Smooth muscle cell (in vitro differentiated cells): ENCODE data around the gene CDH23. TPM values are rescaled to one million over a fixed set of nuclear protein-coding genes. Genes with fewer than 3 reads are reported as not detected.
A peak's percentile ranks its signal among the peaks of the same experiment; 100 is the strongest.

Experiments
- DNase-seq: peaks from one replicate; lab custom pipeline; 2025; ENCODE audit not compliant: unreplicated experiment; lab: John Stamatoyannopoulos, UW
- H2AFZ ChIP-seq: fragments of 200-600 bp; sonication (generic); 2 replicates; pipeline ENCODE4 v1.6.0; 2016; ENCODE audit warnings: antibody characterized with exemption, low read depth, mild to moderate bottlenecking
- H3F3A ChIP-seq: fragments of 200-600 bp; sonication (generic); 2 replicates; pipeline ENCODE4 v1.6.0; 2017; ENCODE audit warnings: antibody characterized with exemption, low read depth
- H3K27ac ChIP-seq: fragments of 200-600 bp; sonication (generic); 2 replicates; pipeline ENCODE4 v1.5.1; 2016; ENCODE audit warnings: low read depth, mild to moderate bottlenecking
- H3K27me3 ChIP-seq: fragments of 200-600 bp; sonication (generic); 2 replicates; pipeline ENCODE4 v1.6.1; 2016; ENCODE audit warnings: low read depth, mild to moderate bottlenecking
- H3K36me3 ChIP-seq: fragments of 200-600 bp; sonication (generic); 2 replicates; pipeline ENCODE4 v1.5.1; 2016; ENCODE audit warnings: low read depth
- H3K4me1 ChIP-seq: fragments of 200-600 bp; sonication (generic); 2 replicates; pipeline ENCODE4 v1.5.1; 2016; ENCODE audit warnings: low read depth
- H3K4me2 ChIP-seq: fragments of 200-600 bp; sonication (generic); 2 replicates; pipeline ENCODE4 v1.6.0; 2016; ENCODE audit warnings: mild to moderate bottlenecking
- H3K4me3 ChIP-seq: fragments of 200-600 bp; sonication (generic); 2 replicates; pipeline ENCODE4 v1.5.1; 2016; ENCODE audit warnings: mild to moderate bottlenecking
- H3K79me2 ChIP-seq: fragments of 200-600 bp; sonication (generic); 2 replicates; pipeline ENCODE4 v1.6.0; 2016; ENCODE audit warnings: low read depth, mild to moderate bottlenecking
- H3K9ac ChIP-seq: fragments of 200-600 bp; sonication (generic); 2 replicates; pipeline ENCODE4 v1.6.0; 2016; ENCODE audit warnings: low read depth
- H3K9me3 ChIP-seq: fragments of 200-600 bp; sonication (generic); replicated peaks from 2 replicates; pipeline ENCODE4 v1.5.1; 2016; ENCODE audit warnings: low read depth
- H4K20me1 ChIP-seq: fragments of 200-600 bp; sonication (generic); 2 replicates; pipeline ENCODE4 v1.6.0; 2016; ENCODE audit warnings: low read depth
- WGBS: methylation state at CpG from one replicate; pipeline ENCODE4 v1.1.7; 2016; ENCODE audit warnings: low lambda C conversion rate; 5-methylcytosine and 5-hydroxymethylcytosine counted together
- polyA plus RNA-seq: library from polyadenylated mRNA; unstranded; fragments of >200 nt; fragmentation: Nextera tagmentation; extraction: Ambion mirVana; gene quantifications from 2 replicates; pipeline ENCODE4 v1.2.1, GENCODE V29; 2016
- total RNA-seq: library from RNA; depleted of rRNA; stranded (reverse); fragments of >200 nt; gene quantifications from 2 replicates; pipeline ENCODE4 v1.2.3, GENCODE V29; 2014
- TF ChIP-seq, protein P1 (sequence below): fragments of 200-600 bp; sonication (generic); IDR thresholded peaks from 2 replicates; pipeline ENCODE4 v1.5.1; 2017; ENCODE audit warnings: borderline replicate concordance, mild to moderate bottlenecking, antibody characterized with exemption; ENCODE audit not compliant: insufficient read depth, poor library complexity, severe bottlenecking

CDH23 gene
- total and polyA plus RNA-seq, 2 experiments from 2014 or later: 0.99 to 2.5 TPM

DNA sequence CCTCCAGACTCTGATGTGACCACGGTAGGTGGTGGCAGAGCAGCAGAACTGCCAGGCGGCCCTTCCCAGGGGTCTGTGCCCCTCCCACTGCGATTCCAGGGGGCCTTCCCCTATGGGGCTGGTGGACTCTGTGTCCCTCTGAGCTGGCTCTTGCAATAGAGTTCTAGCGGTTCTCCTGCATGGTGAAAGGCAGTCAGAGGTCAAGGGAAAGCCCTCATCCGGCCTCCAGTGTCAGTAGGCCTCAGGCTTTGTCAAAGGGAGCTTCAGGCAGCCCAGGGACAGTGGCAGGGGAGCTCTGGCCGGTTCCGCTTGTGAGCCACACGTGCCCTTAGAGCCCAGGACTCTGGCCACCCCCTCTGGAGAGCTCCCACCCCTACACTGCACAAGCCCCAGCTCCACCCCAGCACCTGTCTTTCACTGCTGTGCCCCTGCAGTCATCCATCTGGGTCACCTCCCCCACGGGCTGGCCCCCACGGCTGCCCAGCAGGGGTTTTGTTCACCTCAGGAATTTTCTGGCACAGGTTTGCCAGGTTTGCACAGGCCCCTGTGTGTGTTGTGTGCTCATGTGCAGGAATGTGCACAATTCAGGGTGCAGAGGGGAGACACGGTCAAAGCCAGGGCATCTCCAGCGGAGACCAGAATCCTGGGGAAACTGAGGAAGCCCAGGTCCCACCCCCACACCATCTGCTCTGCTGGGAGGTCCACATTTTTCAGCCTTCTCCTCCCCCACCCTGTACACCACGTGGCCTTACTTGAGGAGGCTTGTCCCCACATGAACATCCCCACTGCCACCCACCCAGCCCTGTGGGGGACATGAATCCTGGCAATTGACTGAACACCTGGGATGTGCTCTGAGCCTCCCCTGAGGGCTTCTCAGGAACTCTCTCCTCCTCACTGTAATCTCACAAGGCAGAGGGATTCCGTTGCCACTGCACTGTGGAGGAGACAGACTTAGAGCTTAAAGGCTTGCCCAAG is 299.1 kb downstream of the CDH23 start:
- no peaks in the 10 kb centered on the region for H3K9me3 ChIP-seq
- H3K27ac ChIP-seq: no peak overlapping the region
- H3K4me1 ChIP-seq: no peaks in the 10 kb centered on the region
- H3K4me2 ChIP-seq: no peak overlapping the region
- no peak overlapping the region for H3K4me3 ChIP-seq
- DNase-seq: no peak
- H3K27me3 ChIP-seq: peaks cover 12% of the 10 kb centered on the region
- H2AFZ ChIP-seq: no peak overlapping the region
- no peaks in the 10 kb centered on the region for H3K36me3 ChIP-seq
- H4K20me1 ChIP-seq: no peaks in the 10 kb centered on the region
- H3K79me2 ChIP-seq: no peaks in the 10 kb centered on the region
- H3K9ac ChIP-seq: no peak overlapping the region
- TF ChIP-seq, protein P1, sequence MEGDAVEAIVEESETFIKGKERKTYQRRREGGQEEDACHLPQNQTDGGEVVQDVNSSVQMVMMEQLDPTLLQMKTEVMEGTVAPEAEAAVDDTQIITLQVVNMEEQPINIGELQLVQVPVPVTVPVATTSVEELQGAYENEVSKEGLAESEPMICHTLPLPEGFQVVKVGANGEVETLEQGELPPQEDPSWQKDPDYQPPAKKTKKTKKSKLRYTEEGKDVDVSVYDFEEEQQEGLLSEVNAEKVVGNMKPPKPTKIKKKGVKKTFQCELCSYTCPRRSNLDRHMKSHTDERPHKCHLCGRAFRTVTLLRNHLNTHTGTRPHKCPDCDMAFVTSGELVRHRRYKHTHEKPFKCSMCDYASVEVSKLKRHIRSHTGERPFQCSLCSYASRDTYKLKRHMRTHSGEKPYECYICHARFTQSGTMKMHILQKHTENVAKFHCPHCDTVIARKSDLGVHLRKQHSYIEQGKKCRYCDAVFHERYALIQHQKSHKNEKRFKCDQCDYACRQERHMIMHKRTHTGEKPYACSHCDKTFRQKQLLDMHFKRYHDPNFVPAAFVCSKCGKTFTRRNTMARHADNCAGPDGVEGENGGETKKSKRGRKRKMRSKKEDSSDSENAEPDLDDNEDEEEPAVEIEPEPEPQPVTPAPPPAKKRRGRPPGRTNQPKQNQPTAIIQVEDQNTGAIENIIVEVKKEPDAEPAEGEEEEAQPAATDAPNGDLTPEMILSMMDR: no peak
- H3F3A ChIP-seq: no peaks in the 10 kb centered on the region
- 86% methylated on average over 12 of the region's 14 CpGs for WGBS

DNA sequence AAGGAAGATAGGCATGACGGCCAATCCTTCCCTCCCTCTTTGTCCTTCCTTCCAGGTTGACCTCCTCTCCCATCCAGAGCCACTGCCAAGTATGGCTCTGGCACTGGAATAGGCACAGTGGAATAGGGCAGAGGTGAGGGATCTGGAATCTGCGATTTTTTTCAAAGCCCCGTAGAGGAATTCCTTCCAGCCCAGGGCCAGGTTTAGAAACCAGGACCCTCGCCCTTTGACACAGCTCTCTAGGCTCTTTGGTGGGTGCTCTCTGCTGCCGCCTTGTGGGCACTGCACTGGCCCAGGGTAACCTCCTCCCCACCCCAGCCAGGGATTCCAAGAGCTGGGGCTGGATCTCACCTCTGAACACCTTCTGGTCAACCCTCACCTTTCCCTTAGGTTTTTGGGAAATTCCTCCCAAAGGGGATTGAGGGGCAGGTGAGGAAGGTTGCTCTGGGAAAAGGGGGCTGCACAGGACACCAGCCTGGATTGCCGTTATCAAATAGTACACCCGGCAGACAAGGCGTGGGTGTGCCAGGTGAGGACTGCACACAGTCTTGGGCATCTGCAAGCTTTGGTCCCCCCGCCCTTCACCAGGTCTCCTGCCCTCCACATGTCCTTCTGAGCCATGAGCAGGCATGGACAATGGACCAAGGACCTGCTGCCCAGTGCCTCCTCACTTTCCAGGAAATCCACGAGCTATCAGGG is 300.1 kb downstream of the CDH23 start:
- Histone ChIP-seq H4K20me1 (no peaks in the 10 kb centered on the region), H3K79me2 (no peaks in the 10 kb centered on the region), H3K4me2 (no peak overlapping the region), H3K27ac (no peak overlapping the region), H2AFZ (no peak overlapping the region), H3K4me1 (no peaks in the 10 kb centered on the region), H3K27me3 (peaks cover 12% of the 10 kb centered on the region), H3K9ac (no peak overlapping the region), H3K9me3 (no peaks in the 10 kb centered on the region), H3K4me3 (no peak overlapping the region), H3K36me3 (no peaks in the 10 kb centered on the region), H3F3A (no peaks in the 10 kb centered on the region)
- TF ChIP-seq, protein P1: peak; percentile 81
- DNase-seq: peak; percentile 6
- 54% methylated on average over 10 of the region's 10 CpGs for WGBS

DNA sequence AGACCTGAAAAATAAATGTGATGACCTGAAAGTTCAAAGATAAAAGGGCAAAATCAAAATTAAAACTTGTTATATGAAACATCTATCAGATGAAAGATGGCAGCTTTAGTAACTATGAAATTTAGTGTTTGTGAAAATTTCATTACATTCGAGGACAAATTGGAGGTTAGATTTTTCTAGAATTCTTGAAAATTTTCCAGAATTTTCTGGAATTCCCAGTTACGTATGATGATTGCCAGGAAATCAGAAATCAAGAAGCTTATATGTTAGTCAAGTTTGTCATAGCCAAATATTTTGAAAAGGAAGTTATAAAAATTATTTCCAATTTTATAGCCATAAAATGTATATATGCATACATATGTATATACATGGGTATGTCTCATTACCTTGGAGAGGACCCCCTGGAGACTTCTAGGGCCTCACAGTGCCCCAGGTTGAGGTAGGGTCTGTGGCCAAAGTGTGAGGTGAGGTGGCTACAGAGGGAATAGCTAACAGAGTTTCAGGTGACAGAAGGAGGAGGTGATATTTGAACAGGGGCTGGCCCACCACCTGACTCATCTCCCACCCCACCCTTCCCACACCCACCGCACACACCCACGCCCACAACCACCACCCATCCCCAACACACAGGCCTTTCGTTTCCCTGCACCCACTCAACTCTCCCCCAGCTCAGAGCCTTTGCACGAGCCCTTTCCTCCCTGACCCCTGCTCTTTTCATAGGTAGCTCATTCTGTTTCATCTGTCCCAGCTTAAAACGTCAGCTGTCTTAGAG is 301.4 kb downstream of the CDH23 start:
- Histone ChIP-seq H3K36me3 (no peaks in the 10 kb centered on the region), H3K4me1 (no peaks in the 10 kb centered on the region), H3K9ac (no peak overlapping the region), H4K20me1 (no peaks in the 10 kb centered on the region), H3K27ac (no peak overlapping the region), H3K27me3 (peaks cover 12% of the 10 kb centered on the region), H3K4me2 (no peak overlapping the region), H3K9me3 (no peaks in the 10 kb centered on the region), H3K4me3 (no peak overlapping the region), H2AFZ (no peak overlapping the region), H3F3A (no peaks in the 10 kb centered on the region), H3K79me2 (no peaks in the 10 kb centered on the region)
- TF ChIP-seq, protein P1: no peak
- WGBS: 77% methylated on average over 7 of the region's 7 CpGs
- no peak for DNase-seq
